GM13977 (cell line): Measurements from ENCODE around the gene RNF25.

Experiments
- DNase-seq: peaks from one replicate; pipeline ENCODE4 v3.0.0; 2012; ENCODE audit warnings: low spot score
- in situ Hi-C: fragments of 300-500 bp; cut with MboI; formaldehyde crosslinking; loops from one replicate; pipeline ENCODE4 v1.12.0; 2022; ENCODE audit warnings: low sequenced_read_pairs, low pct_unique_long_range_greater_than_20kb, mixed read lengths, inconsistent platforms; ENCODE audit not compliant: unreplicated experiment
- TF ChIP-seq, protein P1 (sequence below): IDR thresholded peaks from 2 replicates; pipeline ENCODE4 v1.5.1; 2012; ENCODE audit warnings: mild to moderate bottlenecking, control low read depth; ENCODE audit not compliant: insufficient read depth; ENCODE audit errors: extremely low read depth, missing control alignments

The RNF25 gene

GRCh38 chr2:218708086-218708485 lies 36.3 kb upstream of the RNF25 start:
- in situ Hi-C loops, result no loop called here
- DNase-seq, result peak; percentile 57
- TF ChIP-seq, protein P1, sequence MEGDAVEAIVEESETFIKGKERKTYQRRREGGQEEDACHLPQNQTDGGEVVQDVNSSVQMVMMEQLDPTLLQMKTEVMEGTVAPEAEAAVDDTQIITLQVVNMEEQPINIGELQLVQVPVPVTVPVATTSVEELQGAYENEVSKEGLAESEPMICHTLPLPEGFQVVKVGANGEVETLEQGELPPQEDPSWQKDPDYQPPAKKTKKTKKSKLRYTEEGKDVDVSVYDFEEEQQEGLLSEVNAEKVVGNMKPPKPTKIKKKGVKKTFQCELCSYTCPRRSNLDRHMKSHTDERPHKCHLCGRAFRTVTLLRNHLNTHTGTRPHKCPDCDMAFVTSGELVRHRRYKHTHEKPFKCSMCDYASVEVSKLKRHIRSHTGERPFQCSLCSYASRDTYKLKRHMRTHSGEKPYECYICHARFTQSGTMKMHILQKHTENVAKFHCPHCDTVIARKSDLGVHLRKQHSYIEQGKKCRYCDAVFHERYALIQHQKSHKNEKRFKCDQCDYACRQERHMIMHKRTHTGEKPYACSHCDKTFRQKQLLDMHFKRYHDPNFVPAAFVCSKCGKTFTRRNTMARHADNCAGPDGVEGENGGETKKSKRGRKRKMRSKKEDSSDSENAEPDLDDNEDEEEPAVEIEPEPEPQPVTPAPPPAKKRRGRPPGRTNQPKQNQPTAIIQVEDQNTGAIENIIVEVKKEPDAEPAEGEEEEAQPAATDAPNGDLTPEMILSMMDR, result no peak

- DNase-seq, result no peak
- in situ Hi-C loops, result no loop called here
- TF ChIP-seq, protein P1, result no peak
These were observed 31.5 kb upstream of the RNF25 start for GRCh38 chr2:218703341-218703740.

- DNase-seq, result no peak
- TF ChIP-seq, protein P1, result no peak
- in situ Hi-C loops, result no loop called here
These were observed 30.0 kb upstream of the RNF25 start for GRCh38 chr2:218701806-218702205.

DNA sequence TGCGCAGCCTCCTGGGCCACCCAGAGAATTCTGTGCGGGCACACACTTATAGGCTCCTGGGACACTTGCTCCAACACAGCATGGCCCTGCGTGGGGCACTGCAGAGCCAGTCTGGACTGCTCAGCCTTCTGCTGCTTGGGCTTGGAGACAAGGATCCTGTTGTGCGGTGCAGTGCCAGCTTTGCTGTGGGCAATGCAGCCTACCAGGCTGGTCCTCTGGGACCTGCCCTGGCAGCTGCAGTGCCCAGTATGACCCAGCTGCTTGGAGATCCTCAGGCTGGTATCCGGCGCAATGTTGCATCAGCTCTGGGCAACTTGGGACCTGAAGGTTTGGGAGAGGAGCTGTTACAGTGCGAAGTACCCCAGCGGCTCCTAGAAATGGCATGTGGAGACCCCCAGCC lies 27.1 kb upstream of the RNF25 start:
- in situ Hi-C loops, result no loop called here
- TF ChIP-seq, protein P1, result no peak
- no peak for DNase-seq

- TF ChIP-seq, protein P1, result no peak
- DNase-seq, result no peak
- in situ Hi-C loops, result no loop called here
These were observed 22.8 kb upstream of the RNF25 start for GRCh38 chr2:218694405-218695145.

GRCh38 chr2:218691234-218691633 lies 19.4 kb upstream of the RNF25 start:
- in situ Hi-C loops, result no loop called here
- TF ChIP-seq, protein P1, result no peak
- DNase-seq, result no peak
